Transverse colon (tissue), 4 donors: ENCODE measurements around the gene VASN. TPM values are rescaled to one million over a fixed set of nuclear protein-coding genes. Genes with fewer than 3 reads are reported as not detected.

Experiments
- DNase-seq: peaks from one replicate; pipeline ENCODE4 v3.0.0-alpha.2; 2019
- H3K27ac ChIP-seq, 4 donors: fragments of 200-600 bp; sonication (generic); 2 replicates each; pipeline ENCODE4 v1.5.1; 2016 to 2018; ENCODE audit warnings: inconsistent platforms in 4 of 4
- H3K27me3 ChIP-seq: fragments of 200-600 bp; sonication (generic); 2 replicates; pipeline ENCODE4 v1.5.1; 2017; ENCODE audit warnings: inconsistent platforms
- H3K36me3 ChIP-seq, 4 donors: fragments of 200-600 bp; sonication (generic); 2 replicates each; pipeline ENCODE4 v1.5.1; 2017 to 2019; ENCODE audit warnings: inconsistent platforms in 4 of 4
- H3K4me1 ChIP-seq, 4 donors: fragments of 200-600 bp; sonication (generic); 2 replicates each; pipeline ENCODE4 v1.5.1; 2017 to 2020; ENCODE audit warnings: inconsistent platforms in 4 of 4
- H3K4me3 ChIP-seq, 4 donors: fragments of 200-600 bp; sonication (generic); 1 replicate in 1 of 4; 2 replicates in 3 of 4; pipeline versions ENCODE4 v1.5.1 to v1.6.1; 2017 to 2019; ENCODE audit warnings: inconsistent platforms in 4 of 4
- H3K9me3 ChIP-seq, 2 donors: fragments of 200-600 bp; sonication (generic); 2 replicates each; pipeline ENCODE4 v1.5.1; 2017 to 2019; ENCODE audit warnings: inconsistent platforms in 2 of 2
- EP300 ChIP-seq: sonication (generic); formaldehyde crosslinking; IDR thresholded peaks from one replicate; pipeline ENCODE4 v1.6.1; 2017; ENCODE audit warnings: antibody characterized with exemption, low read depth
- POLR2A ChIP-seq: fragments of 450-650 bp; IDR thresholded peaks from one replicate; pipeline ENCODE4 v1.6.1; 2016; ENCODE audit warnings: antibody characterized with exemption, mild to moderate bottlenecking, moderate library complexity
- POLR2AphosphoS5 ChIP-seq, 3 donors: sonication (generic); formaldehyde crosslinking; IDR thresholded peaks; one replicate each; pipeline ENCODE4 v1.6.1; 2016; ENCODE audit warnings: antibody characterized with exemption in 3 of 3
- WGBS, 2 donors: methylation state at CpG; one replicate each; pipeline ENCODE4 v1.1.5; 2018; ENCODE audit warnings: low coverage in 1 of 2; 5-methylcytosine and 5-hydroxymethylcytosine counted together
- in situ Hi-C, 4 donors: fragments of 200-750 bp; cut with MboI; loops; one replicate each; pipeline versions ENCODE4 v1.15.0 to v1.15.1; 2017; ENCODE audit warnings: low sequenced_read_pairs in 3 of 4, low pct_ligation_motif_present in 1 of 4, low pct_unique_long_range_greater_than_20kb in 1 of 4
- intact Hi-C: fragments of 100-400 bp; cut with DNase I; formaldehyde crosslinking; loops from one replicate; pipeline ENCODE4 v1.15.1; 2023; ENCODE audit warnings: low total_unique reads
- total RNA-seq, 4 donors: library from RNA; depleted of rRNA; stranded (reverse); fragments of >200 nt; gene quantifications; one replicate each; pipeline ENCODE4 v1.1.0, GENCODE V29; 2016
- TF ChIP-seq, protein P1 (sequence below), 5 experiments: fragments of 200-600 bp in 3 of 5; fragments of 450-650 bp in 2 of 5; sonication (generic) in 3 of 5; IDR thresholded peaks; 1 replicate in 2 of 5; 2 replicates in 3 of 5; pipeline ENCODE4 v1.5.1; 2016 to 2017; ENCODE audit warnings: antibody characterized with exemption in 5 of 5, inconsistent platforms in 3 of 5, mild to moderate bottlenecking in 2 of 5, moderate library complexity in 1 of 5

The VASN gene
- total RNA-seq, 4 donors from 2014 or later: 3.4 to 18.7 (median 9.0) TPM

DNA sequence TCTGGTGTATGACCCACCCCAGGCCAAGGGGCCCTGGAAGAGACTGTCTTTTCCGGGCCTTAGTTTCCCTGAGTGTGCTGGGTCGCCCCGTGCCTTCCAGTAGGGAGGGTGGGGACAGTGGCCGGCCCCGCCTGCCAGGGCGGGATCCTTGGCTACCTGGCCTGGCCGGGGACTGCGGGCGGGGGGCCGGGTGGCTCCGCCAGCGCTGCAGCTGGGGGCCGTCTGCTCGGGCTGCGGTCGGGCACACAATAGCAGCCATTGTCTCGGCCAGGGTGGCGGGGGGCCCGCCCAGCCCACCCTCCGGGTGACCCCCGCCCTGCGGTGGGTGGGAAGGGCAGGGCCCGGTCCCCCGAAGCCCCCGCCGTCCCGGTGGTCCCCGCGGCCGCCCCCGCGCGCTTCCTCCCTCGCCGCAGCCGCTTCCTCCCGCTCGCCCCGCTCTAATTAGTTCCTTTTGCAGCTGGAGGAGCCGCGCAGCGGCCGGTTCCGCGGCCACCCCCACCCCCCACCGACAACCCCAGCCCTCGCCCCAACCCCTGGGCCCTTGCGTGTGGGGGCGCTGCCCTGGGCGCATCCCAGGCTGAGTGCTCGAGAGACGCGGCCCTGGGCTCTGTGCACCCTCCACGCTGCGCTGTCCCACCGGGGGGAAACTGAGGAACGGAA lies 44.1 kb upstream of the VASN start:
- Histone ChIP-seq H3K36me3 (no peaks in the 10 kb centered on the region), H3K4me3 (peak overlapping the region; percentile 9 to 45 (median 25)), H3K9me3 (no peaks in the 10 kb centered on the region), H3K27ac (peak overlapping the region; percentile 71 to 85 (median 79)), H3K27me3 (peaks cover 18% of the 10 kb centered on the region), H3K4me1 (peaks cover 20 to 63% (median 44%) of the 10 kb centered on the region in 4 donors)
- TF ChIP-seq POLR2AphosphoS5 (IDR thresholded peaks at IDR 0.05) (no peak), EP300 (no peak), POLR2A (no peak)
- TF ChIP-seq, protein P1, sequence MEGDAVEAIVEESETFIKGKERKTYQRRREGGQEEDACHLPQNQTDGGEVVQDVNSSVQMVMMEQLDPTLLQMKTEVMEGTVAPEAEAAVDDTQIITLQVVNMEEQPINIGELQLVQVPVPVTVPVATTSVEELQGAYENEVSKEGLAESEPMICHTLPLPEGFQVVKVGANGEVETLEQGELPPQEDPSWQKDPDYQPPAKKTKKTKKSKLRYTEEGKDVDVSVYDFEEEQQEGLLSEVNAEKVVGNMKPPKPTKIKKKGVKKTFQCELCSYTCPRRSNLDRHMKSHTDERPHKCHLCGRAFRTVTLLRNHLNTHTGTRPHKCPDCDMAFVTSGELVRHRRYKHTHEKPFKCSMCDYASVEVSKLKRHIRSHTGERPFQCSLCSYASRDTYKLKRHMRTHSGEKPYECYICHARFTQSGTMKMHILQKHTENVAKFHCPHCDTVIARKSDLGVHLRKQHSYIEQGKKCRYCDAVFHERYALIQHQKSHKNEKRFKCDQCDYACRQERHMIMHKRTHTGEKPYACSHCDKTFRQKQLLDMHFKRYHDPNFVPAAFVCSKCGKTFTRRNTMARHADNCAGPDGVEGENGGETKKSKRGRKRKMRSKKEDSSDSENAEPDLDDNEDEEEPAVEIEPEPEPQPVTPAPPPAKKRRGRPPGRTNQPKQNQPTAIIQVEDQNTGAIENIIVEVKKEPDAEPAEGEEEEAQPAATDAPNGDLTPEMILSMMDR (IDR thresholded peaks at IDR 0.05): no peak
- no peak for DNase-seq
- intact Hi-C loops: loop anchor here (2.0 kb wide), 1 partner anchor 39 kb away; no protein-coding TSS in a partner anchor
- 2% methylated on average over 11 of the region's 57 CpGs; no CpG with 5 or more reads in 1 of the 2 donors for WGBS, 2 donors
- in situ Hi-C loops: loop anchor here in 1 of 4 donors (25.0 kb wide), 1 partner anchor 140 kb away; no protein-coding TSS in a partner anchor

DNA sequence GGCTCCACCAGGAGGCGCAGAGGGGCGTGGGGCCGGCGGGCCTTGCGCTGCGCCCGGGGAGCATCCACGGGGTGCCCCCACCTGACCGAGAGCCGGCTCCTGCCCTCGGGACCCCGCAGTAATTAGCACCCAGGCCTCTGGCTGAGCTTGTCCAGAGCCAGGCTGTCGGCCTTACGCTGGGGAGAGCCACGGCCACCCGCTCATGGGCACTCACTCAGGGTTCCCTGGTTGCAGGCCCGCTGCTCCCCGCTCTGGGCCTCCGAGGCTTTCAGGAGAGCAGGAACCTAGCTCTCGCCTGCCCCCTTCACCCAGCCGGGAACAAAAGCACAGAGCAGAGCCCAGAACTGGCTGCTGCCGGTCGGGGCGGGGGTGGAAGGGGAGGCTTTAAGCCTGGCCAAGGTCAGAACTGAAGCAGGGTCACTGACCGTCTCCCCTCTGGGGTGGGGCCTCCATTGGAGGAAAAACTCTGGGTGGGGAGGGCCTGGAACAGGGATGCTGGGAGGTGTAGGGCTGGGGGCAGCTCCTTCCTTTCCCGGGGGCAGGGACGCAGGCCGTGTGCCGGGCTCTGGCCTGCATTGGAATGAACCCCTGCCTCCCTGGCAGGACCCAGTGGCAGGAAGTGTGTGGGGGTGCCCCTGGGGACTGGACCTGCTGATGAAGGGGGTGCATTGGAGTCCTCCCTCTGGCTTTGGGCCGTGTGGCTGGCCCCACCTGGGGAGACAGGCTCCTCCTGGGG lies 43.4 kb upstream of the VASN start:
- Histone ChIP-seq H3K27me3 (peaks cover 22% of the 10 kb centered on the region), H3K4me3 (peak overlapping the region; percentile 9 to 45 (median 25)), H3K36me3 (no peaks in the 10 kb centered on the region), H3K4me1 (peaks cover 18 to 59% (median 42%) of the 10 kb centered on the region in 4 donors), H3K9me3 (no peaks in the 10 kb centered on the region), H3K27ac (peak overlapping the region; percentile 71 to 85 (median 79))
- DNase-seq: peak; percentile 74
- intact Hi-C loops (loop anchor here (2.0 kb wide), 1 partner anchor 39 kb away; no protein-coding TSS in a partner anchor), in situ Hi-C loops (loop anchor here in 1 of 4 donors (25.0 kb wide), 1 partner anchor 141 kb away; no protein-coding TSS in a partner anchor)
- TF ChIP-seq, protein P1 (IDR thresholded peaks at IDR 0.05): peak; percentile 35 to 59 (median 54)
- TF ChIP-seq POLR2AphosphoS5 (IDR thresholded peaks at IDR 0.05): no peak
- TF ChIP-seq EP300: no peak
- no peak for TF ChIP-seq POLR2A
- 14% methylated on average over 15 of the region's 30 CpGs; no CpG with 5 or more reads in 1 of the 2 donors for WGBS, 2 donors

DNA sequence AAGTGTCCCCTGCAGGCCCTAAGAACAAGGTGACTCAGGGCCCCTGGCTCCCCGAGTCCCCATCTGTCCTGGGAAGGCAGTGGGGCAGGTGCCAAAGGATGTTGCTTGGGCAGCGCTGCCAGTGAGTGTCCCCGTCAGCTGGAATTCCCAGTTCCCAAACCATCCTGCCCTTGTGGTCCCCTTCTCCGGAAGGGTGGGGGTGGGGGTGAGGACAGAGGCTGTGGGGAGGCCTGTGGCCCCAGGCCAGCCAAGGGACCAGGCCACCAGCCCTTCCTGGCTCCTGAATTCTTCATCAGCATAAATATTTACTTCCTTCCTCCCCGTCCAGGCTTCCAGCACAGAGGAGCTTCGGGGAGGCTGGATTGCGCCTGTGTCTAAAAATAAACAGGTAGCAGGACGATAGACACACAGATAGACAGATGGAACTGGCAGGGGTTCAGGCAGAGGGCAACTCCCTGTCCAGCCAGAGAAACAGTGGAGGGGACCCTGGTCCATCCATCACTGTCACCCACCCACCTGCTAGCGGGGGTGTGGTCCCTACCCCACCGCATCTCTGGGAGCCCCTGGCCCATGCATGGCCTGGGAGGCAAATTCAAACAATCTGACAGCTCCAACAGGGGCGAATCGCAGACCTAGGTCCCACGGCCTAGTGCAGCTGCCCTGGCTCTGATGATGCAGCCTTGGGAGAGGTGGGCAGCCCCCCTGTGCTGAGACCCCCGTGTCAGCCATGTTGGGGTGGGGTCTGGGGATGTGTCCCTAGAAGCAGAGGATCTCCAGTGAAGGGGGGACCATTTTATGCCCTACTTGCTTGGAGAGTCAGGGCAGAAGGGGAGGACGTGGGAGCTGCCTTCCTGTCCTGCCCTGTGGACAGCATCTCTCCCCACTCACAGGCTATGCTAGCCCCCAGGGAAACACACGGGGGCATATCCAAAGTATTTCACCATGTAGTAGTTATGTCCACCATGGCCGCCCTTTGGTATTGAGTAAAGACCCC lies 42.6 kb upstream of the VASN start:
- Histone ChIP-seq H3K36me3 (no peaks in the 10 kb centered on the region), H3K27ac (peak overlapping the region; percentile 71 to 85 (median 79)), H3K4me3 (peak overlapping the region in 1 of 4 donors; percentile 21), H3K4me1 (peaks cover 10 to 50% (median 34%) of the 10 kb centered on the region in 4 donors), H3K9me3 (no peaks in the 10 kb centered on the region), H3K27me3 (peaks cover 22% of the 10 kb centered on the region)
- in situ Hi-C loops (loop anchor here in 1 of 4 donors (25.0 kb wide), 1 partner anchor 142 kb away; no protein-coding TSS in a partner anchor), intact Hi-C loops (loop anchor here (2.0 kb wide), 1 partner anchor 40 kb away; no protein-coding TSS in a partner anchor)
- TF ChIP-seq POLR2AphosphoS5 (IDR thresholded peaks at IDR 0.05): peak in 1 of 3 donors; percentile 10
- TF ChIP-seq POLR2A: no peak
- DNase-seq: no peak
- 52% methylated on average over 16 of the region's 17 CpGs; no CpG with 5 or more reads in 1 of the 2 donors for WGBS, 2 donors

DNA sequence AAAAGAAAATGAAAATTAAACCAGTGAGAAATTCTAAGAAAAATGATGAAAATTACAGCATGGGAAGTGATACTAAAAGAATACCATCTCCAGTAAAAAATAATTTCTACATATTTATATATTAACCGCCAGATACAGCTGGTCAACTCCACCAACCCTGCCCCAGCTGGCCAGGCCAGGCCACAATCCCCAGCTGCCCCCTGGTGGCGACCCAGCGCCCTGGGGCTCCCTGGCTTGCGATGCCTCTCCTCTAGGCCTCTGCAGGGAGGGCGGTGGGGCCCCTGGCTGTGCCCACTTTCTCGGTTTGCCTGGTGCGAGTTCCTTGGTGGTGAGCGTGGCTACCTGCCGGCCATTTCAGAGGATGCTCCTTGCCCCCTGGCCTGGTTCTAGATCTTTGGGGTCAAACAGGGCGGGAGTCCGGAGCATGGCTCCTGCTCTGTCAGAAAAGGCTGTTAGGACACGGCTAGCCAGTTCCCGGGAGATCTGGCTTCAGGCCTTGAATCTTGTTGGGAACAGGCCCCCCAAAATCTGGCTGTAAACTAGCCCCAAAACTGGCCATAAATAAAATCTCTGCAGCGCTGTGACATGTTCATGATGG lies 41.3 kb upstream of the VASN start:
- TF ChIP-seq POLR2A (no peak), EP300 (no peak)
- TF ChIP-seq, protein P1 (IDR thresholded peaks at IDR 0.05): peak; percentile 96 to 98 (median 97)
- no peaks in the 10 kb centered on the region for H3K9me3 ChIP-seq
- H3K27ac ChIP-seq: peak overlapping the region in 1 of 4 donors; percentile 85
- peak; percentile 83 for DNase-seq
- in situ Hi-C loops (loop anchor here in 2 of 4 donors (5.0 to 25.0 kb wide), 3 partner anchors 38 to 143 kb away; no protein-coding TSS in a partner anchor), intact Hi-C loops (loop anchor here (10.0 kb wide), 1 partner anchor 126 kb away; no protein-coding TSS in a partner anchor)
- no peak overlapping the region for H3K4me3 ChIP-seq
- no peaks in the 10 kb centered on the region for H3K36me3 ChIP-seq
- H3K27me3 ChIP-seq: peaks cover 22% of the 10 kb centered on the region
- 20 to 48% methylated on average over 1 to 14 of the region's 14 CpGs for WGBS, 2 donors
- peaks cover 5 to 39% (median 26%) of the 10 kb centered on the region in 4 donors for H3K4me1 ChIP-seq
